SH-SY5Y (cell line): ENCODE measurements around the gene DEFB116.

Source experiments
- GATA2 ChIP-seq: IDR thresholded peaks from 2 replicates; pipeline ENCODE4 v1.6.1; 2011; ENCODE audit warnings: mild to moderate bottlenecking, low read depth, low read length
- GATA3 ChIP-seq: IDR thresholded peaks from 2 replicates; pipeline ENCODE4 v1.6.1; 2011; ENCODE audit warnings: low read depth, mild to moderate bottlenecking, low read length, moderate library complexity

DNA sequence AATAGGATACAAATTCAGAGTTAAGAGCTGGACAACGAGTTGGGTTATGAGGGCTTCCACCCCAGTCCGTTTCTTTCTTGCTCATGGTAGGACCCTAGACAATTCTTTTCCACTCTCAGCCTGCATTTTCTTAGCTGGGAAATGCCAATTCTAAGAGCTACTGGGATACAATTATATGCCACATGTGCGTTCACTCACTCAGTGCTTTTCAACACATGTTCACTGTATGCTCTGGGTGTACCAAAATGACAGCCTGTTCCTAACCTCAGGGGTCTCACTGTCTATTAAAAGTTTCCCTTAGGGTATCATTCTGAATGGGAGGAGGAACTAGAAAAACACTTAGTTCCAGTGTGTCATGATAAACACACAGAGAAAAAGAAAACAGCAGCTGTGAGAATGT lies 51.4 kb downstream of the DEFB116 start:
- no peak for TF ChIP-seq GATA2
- no peak for TF ChIP-seq GATA3
